C4-2B (cell line): ENCODE data around the gene PPM1K.

ENCODE experiments used
- ZFX ChIP-seq: fragments of 450-650 bp; IDR thresholded peaks from 2 replicates; pipeline ENCODE4 v1.6.1; 2017
- TF ChIP-seq, protein P1 (sequence below): fragments of 450-650 bp; conservative IDR thresholded peaks from 2 replicates; pipeline ENCODE4 v1.5.1; 2017; ENCODE audit warnings: mild to moderate bottlenecking

DNA sequence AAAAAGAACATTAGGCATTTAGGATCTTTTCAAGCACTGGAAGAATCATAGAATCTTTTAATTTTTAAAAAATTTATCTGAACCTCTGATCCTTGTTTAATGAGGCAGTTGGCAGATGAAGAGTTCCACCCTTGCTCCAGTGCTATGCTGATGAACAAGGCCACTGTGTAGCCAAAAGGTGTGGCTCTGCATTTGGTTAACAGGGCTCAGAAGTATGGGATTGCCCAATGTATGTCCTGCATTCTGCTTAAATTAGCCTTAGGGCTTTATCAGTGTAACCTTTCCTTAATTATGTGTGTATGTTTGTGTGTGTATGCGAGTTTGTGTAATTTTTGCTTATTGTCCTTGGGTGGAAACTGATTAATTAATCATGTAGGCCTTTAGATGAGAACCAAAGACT, 43.3 kb upstream of the PPM1K start:
- TF ChIP-seq, protein P1, sequence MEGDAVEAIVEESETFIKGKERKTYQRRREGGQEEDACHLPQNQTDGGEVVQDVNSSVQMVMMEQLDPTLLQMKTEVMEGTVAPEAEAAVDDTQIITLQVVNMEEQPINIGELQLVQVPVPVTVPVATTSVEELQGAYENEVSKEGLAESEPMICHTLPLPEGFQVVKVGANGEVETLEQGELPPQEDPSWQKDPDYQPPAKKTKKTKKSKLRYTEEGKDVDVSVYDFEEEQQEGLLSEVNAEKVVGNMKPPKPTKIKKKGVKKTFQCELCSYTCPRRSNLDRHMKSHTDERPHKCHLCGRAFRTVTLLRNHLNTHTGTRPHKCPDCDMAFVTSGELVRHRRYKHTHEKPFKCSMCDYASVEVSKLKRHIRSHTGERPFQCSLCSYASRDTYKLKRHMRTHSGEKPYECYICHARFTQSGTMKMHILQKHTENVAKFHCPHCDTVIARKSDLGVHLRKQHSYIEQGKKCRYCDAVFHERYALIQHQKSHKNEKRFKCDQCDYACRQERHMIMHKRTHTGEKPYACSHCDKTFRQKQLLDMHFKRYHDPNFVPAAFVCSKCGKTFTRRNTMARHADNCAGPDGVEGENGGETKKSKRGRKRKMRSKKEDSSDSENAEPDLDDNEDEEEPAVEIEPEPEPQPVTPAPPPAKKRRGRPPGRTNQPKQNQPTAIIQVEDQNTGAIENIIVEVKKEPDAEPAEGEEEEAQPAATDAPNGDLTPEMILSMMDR = no peak
- no peak for TF ChIP-seq ZFX
